ENCODE results near the gene KRT31. TPM values are rescaled to one million over a fixed set of nuclear protein-coding genes. Genes with fewer than 3 reads are reported as not detected.
A peak's percentile ranks its signal among the peaks of the same experiment; 100 is the strongest.

Gene KRT31
- total RNA-seq (2021; fragmentation: NEBNext Ultra II Directional; extraction: Animal tissue kit (Norgen Biotek cat#: 25700)) = under 1 TPM in 2 of 6 experiments, not detected in 4; 0.09 to 0.14 TPM
- long read RNA-seq = 0 reads

DNA sequence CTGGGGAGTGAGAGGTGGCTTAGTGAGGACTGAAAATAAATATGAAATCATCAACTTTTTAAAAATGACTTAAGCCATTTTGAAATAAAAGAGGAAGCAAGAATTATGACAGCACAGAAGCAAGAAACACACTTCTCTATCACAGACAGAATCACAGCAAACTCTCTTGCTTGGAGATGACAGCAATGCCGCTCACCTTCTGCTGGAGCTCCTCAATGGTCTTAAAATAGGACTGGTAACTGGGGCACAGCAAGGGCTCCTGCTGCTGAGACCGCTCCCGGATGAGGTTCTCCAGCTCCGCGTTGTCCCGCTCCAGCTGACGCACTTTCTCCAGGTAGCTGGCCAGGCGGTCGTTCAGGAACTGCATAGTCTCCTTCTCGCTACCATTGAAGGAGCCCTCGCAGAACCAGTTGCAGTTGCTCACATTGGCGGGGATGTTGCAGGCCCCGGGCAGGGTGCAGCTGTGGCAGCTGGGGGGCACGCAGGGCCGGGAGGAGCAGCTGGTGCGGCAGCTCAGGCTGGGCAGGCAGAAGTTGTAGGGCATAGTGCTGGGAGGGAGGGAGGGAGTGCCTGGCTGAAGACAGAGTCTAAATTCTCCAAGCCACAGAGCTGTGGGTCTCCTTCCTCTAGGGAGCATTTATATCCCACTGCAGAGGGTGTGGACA is at the start of gene KRT31:
Gene KRT31, minus strand, starts transcription at position 613 of the 665 bp plus-strand sequence. Its CDS starts 69 bp downstream, at position 544.
- TF ChIP-seq CTCF (IDR thresholded peaks at IDR 0.05) = no peak
- H3K4me1 Mint-ChIP-seq (ENCODE audit: low read depth) = peaks cover 48% of the 10 kb centered on the region
- H3K27me3 Mint-ChIP-seq (ENCODE audit: insufficient read depth) = peaks cover 3% of the 10 kb centered on the region
- no peaks in the 10 kb centered on the region for H3K36me3 Mint-ChIP-seq (ENCODE audit: low read depth)
- no peaks in the 10 kb centered on the region for H3K9me3 Mint-ChIP-seq
- no peak within 1 kb of the TSS for H3K27ac Mint-ChIP-seq
- H3K4me3 Mint-ChIP-seq = no peak within 1 kb of the TSS
- no peak for DNase-seq

- peak; percentile 80 for DNase-seq
- Mint-ChIP-seq H3K27me3 (ENCODE audit: insufficient read depth) (peaks cover 4% of the 10 kb centered on the region), H3K36me3 (ENCODE audit: low read depth) (peaks cover 16% of the 10 kb centered on the region), H3K27ac (peak overlapping the region; percentile 68), H3K4me3 (peak overlapping the region; percentile 53), H3K9me3 (peaks cover 6% of the 10 kb centered on the region), H3K4me1 (ENCODE audit: low read depth) (peaks cover 96% of the 10 kb centered on the region)
- no peak for TF ChIP-seq CTCF (IDR thresholded peaks at IDR 0.05)
These were observed 49.4 kb upstream of the KRT31 start for GRCh38 chr17:41446806-41447205.

- TF ChIP-seq CTCF (IDR thresholded peaks at IDR 0.05) = no peak
- peaks cover 9% of the 10 kb centered on the region for H3K36me3 Mint-ChIP-seq (ENCODE audit: low read depth)
- 0 out of 2 replicates have a peak, but pooled peaks cover 4% of the 10 kb centered on the region for H3K9me3 Mint-ChIP-seq
- DNase-seq = no peak
- peaks cover 82% of the 10 kb centered on the region for H3K4me1 Mint-ChIP-seq (ENCODE audit: low read depth)
- H3K27me3 Mint-ChIP-seq (ENCODE audit: insufficient read depth) = peaks cover 4% of the 10 kb centered on the region
- no peak overlapping the region for H3K4me3 Mint-ChIP-seq
- 0 out of 2 replicates have a peak overlapping the region, but pooled peaks have one; percentile 53 for H3K27ac Mint-ChIP-seq
These were observed 47.2 kb upstream of the KRT31 start for GRCh38 chr17:41444640-41445039.

- H3K9me3 Mint-ChIP-seq = 0 out of 2 replicates have a peak, but pooled peaks cover 4% of the 10 kb centered on the region
- H3K27me3 Mint-ChIP-seq (ENCODE audit: insufficient read depth) = peaks cover 2% of the 10 kb centered on the region; the same call in 1 of the 2 replicates
- H3K4me3 Mint-ChIP-seq = no peak overlapping the region
- H3K36me3 Mint-ChIP-seq (ENCODE audit: low read depth) = peaks cover 9% of the 10 kb centered on the region
- no peak for TF ChIP-seq CTCF (IDR thresholded peaks at IDR 0.05)
- H3K4me1 Mint-ChIP-seq (ENCODE audit: low read depth) = peaks cover 82% of the 10 kb centered on the region
- peak; percentile 6 for DNase-seq
- peak overlapping the region; percentile 53; the same call in 1 of the 2 replicates for H3K27ac Mint-ChIP-seq
These were observed 46.8 kb upstream of the KRT31 start for GRCh38 chr17:41444186-41444585.

DNA sequence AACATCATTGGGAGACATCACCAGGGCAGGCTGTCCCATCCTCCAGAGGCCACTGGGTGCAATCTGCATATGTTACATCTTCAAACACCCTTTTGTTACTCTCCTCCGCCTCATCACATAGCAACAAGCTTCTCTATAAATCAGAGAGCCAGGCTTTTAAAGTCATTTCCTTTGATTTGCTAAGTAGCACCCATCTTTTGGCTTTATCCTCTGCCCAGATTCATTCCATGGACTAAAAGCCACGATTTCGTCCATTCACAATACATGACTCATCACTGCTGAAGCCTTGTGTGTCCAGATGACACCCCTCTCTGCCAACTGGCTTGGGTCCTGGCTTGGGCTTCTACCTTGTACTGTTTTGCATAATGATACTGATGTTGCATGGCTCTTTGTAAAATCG is 45.3 kb upstream of the KRT31 start:
- no peak overlapping the region for H3K4me3 Mint-ChIP-seq
- peak; percentile 77 for DNase-seq
- peaks cover 9% of the 10 kb centered on the region for H3K36me3 Mint-ChIP-seq (ENCODE audit: low read depth)
- no peak for TF ChIP-seq CTCF (IDR thresholded peaks at IDR 0.05)
- H3K9me3 Mint-ChIP-seq = 0 out of 2 replicates have a peak, but pooled peaks cover 4% of the 10 kb centered on the region
- H3K27me3 Mint-ChIP-seq (ENCODE audit: insufficient read depth) = peaks cover 2% of the 10 kb centered on the region; the same call in 1 of the 2 replicates
- peak overlapping the region; percentile 44 for H3K27ac Mint-ChIP-seq
- H3K4me1 Mint-ChIP-seq (ENCODE audit: low read depth) = peaks cover 73% of the 10 kb centered on the region

Data from HFFc6 (cell line).